Upper lobe of left lung (tissue), 4 donors: ENCODE results near the gene OR9A2.

Experiments
- CTCF ChIP-seq, 6 experiments: fragments of 450-650 bp in 4 of 6; fragments of 200-600 bp in 2 of 6; sonication (generic) in 2 of 6; IDR thresholded peaks; one replicate each; pipeline ENCODE4 v1.5.1; 2016 to 2019; ENCODE audit warnings: antibody characterized with exemption in 6 of 6
- EP300 ChIP-seq, 4 donors: sonication (generic); formaldehyde crosslinking; IDR thresholded peaks; one replicate each; pipeline ENCODE4 v1.5.1; 2017; ENCODE audit warnings: antibody characterized with exemption in 4 of 4, control low read depth in 2 of 4
- POLR2AphosphoS5 ChIP-seq, 2 donors: sonication (generic); formaldehyde crosslinking; IDR thresholded peaks; one replicate each; pipeline ENCODE4 v1.5.1; 2017; ENCODE audit warnings: antibody characterized with exemption in 2 of 2

GRCh38 chr7:143042790-143043271, 15.9 kb upstream of the OR9A2 start:
- TF ChIP-seq EP300 (IDR thresholded peaks at IDR 0.05), result no peak
- TF ChIP-seq CTCF (IDR thresholded peaks at IDR 0.05), result no peak
- TF ChIP-seq POLR2AphosphoS5 (IDR thresholded peaks at IDR 0.05), result no peak
